Measurements from ENCODE around the gene TOPBP1.
A peak's percentile ranks its signal among the peaks of the same experiment; 100 is the strongest.

The TOPBP1 gene

GRCh38 chr3:133607816-133608215 is 53.9 kb downstream of the TOPBP1 start:
- DNase-seq (ENCODE audit: low read depth): no peak

GRCh38 chr3:133606902-133607301 is 54.8 kb downstream of the TOPBP1 start:
- no peak for DNase-seq (ENCODE audit: low read depth)

- DNase-seq (ENCODE audit: low read depth): no peak
Observed at GRCh38 chr3:133606342-133606741, 55.4 kb downstream of the TOPBP1 start.

GRCh38 chr3:133600572-133601081 is 61.1 kb downstream of the TOPBP1 start:
- no peak for DNase-seq (ENCODE audit: low read depth)

GRCh38 chr3:133599280-133599679 is 62.5 kb downstream of the TOPBP1 start:
- no peak for DNase-seq (ENCODE audit: low read depth)

GRCh38 chr3:133598405-133598804 is 63.3 kb downstream of the TOPBP1 start:
- DNase-seq (ENCODE audit: low read depth): no peak

- DNase-seq (ENCODE audit: low read depth): peak; percentile 37
Observed at GRCh38 chr3:133595341-133595740, 66.4 kb downstream of the TOPBP1 start.

GRCh38 chr3:133593243-133593642 is 68.5 kb downstream of the TOPBP1 start:
- DNase-seq (ENCODE audit: low read depth): no peak

GRCh38 chr3:133592843-133593242 is 68.9 kb downstream of the TOPBP1 start:
- no peak for DNase-seq (ENCODE audit: low read depth)

- no peak for DNase-seq (ENCODE audit: low read depth)
Observed at GRCh38 chr3:133591271-133591742, 70.4 kb downstream of the TOPBP1 start.

- no peak for DNase-seq (ENCODE audit: low read depth)
Observed at GRCh38 chr3:133589503-133589902, 72.2 kb downstream of the TOPBP1 start.

GRCh38 chr3:133588784-133589465 is 72.8 kb downstream of the TOPBP1 start:
- DNase-seq (ENCODE audit: low read depth): no peak

- DNase-seq (ENCODE audit: low read depth): no peak
Observed at GRCh38 chr3:133588035-133588434, 73.7 kb downstream of the TOPBP1 start.

GRCh38 chr3:133583396-133583795 is 78.3 kb downstream of the TOPBP1 start:
- no peak for DNase-seq (ENCODE audit: low read depth)

- DNase-seq (ENCODE audit: low read depth): no peak
Observed at GRCh38 chr3:133578548-133579191, 83.1 kb downstream of the TOPBP1 start.

- DNase-seq (ENCODE audit: low read depth): no peak
Observed at GRCh38 chr3:133576169-133576568, 85.6 kb downstream of the TOPBP1 start.

- DNase-seq (ENCODE audit: low read depth): no peak
Observed at GRCh38 chr3:133575086-133575485, 86.7 kb downstream of the TOPBP1 start.

- DNase-seq (ENCODE audit: low read depth): peak; percentile 60
Observed at GRCh38 chr3:133574260-133574881, 87.4 kb downstream of the TOPBP1 start.

- DNase-seq (ENCODE audit: low read depth): no peak
Observed at GRCh38 chr3:133573629-133574194, 88.0 kb downstream of the TOPBP1 start, which contains the start of gene CDV3. Gene CDV3 (plus strand): TSS chr3:133573686. CDS start chr3:133574045, 359 bp downstream.

- DNase-seq (ENCODE audit: low read depth): peak; percentile 100
Observed at GRCh38 chr3:133573054-133573628, 88.6 kb downstream of the TOPBP1 start.

- peak; percentile 9 for DNase-seq (ENCODE audit: low read depth)
Observed at GRCh38 chr3:133572158-133573053, 89.3 kb downstream of the TOPBP1 start.

Data from activated T-cell treated with anti-CD3 and anti-CD28 coated beads for 24 hours (primary cell).